ENCODE measurements around the gene MEOX1. TPM values are rescaled to one million over a fixed set of nuclear protein-coding genes. Genes with fewer than 3 reads are reported as not detected.
A peak's percentile ranks its signal among the peaks of the same experiment; 100 is the strongest.
"Not testable (repeated sequence)": the region's sequence is repeated elsewhere in the genome, so short reads cannot be mapped to it uniquely, and the experiment has no call there.

The MEOX1 gene
- total RNA-seq, 1 donor from 2014 or later: not detected

- Histone ChIP-seq H3K9ac (ENCODE audit: low read length) (no peak overlapping the region), H3K27me3 (ENCODE audit: insufficient read depth, low read length) (peaks cover 3% of the 10 kb centered on the region), H4K20me1 (ENCODE audit: insufficient read depth, low read length) (no peaks in the 10 kb centered on the region), H3K9me3 (ENCODE audit: insufficient read depth, low read depth, low read length) (no peaks in the 10 kb centered on the region), H3K27ac (ENCODE audit: low read depth, low read length) (no peak overlapping the region), H3K4me3 (ENCODE audit: insufficient read depth, low read depth, low read length) (no peak overlapping the region), H3K36me3 (ENCODE audit: insufficient read depth, low read length) (no peaks in the 10 kb centered on the region), H3K79me2 (ENCODE audit: insufficient read depth, low read length) (no peaks in the 10 kb centered on the region), H3K4me2 (ENCODE audit: low read length) (no peak overlapping the region), H2AFZ (ENCODE audit: low read depth, low read length) (no peak overlapping the region), H3K4me1 (ENCODE audit: insufficient read depth, low read length) (no peaks in the 10 kb centered on the region)
- Mint-ChIP-seq H3K4me1 (ENCODE audit: low read depth, unreplicated experiment) (peaks cover 11% of the 10 kb centered on the region), H3K27me3 (ENCODE audit: low read depth, unreplicated experiment) (peaks cover 16% of the 10 kb centered on the region), H3K9me3 (ENCODE audit: unreplicated experiment) (peaks cover 2% of the 10 kb centered on the region), H3K27ac (ENCODE audit: unreplicated experiment) (no peak overlapping the region), H3K4me3 (ENCODE audit: unreplicated experiment) (no peak overlapping the region), H3K36me3 (ENCODE audit: low read depth, unreplicated experiment) (peaks cover 6% of the 10 kb centered on the region)
- peak; percentile 38 for DNase-seq (ENCODE audit: low read depth)
- FAIRE-seq: no peak
- TF ChIP-seq EZH2 (IDR thresholded peaks at IDR 0.05; ENCODE audit: insufficient read depth, low read length): no peak
- TF ChIP-seq, protein P1, sequence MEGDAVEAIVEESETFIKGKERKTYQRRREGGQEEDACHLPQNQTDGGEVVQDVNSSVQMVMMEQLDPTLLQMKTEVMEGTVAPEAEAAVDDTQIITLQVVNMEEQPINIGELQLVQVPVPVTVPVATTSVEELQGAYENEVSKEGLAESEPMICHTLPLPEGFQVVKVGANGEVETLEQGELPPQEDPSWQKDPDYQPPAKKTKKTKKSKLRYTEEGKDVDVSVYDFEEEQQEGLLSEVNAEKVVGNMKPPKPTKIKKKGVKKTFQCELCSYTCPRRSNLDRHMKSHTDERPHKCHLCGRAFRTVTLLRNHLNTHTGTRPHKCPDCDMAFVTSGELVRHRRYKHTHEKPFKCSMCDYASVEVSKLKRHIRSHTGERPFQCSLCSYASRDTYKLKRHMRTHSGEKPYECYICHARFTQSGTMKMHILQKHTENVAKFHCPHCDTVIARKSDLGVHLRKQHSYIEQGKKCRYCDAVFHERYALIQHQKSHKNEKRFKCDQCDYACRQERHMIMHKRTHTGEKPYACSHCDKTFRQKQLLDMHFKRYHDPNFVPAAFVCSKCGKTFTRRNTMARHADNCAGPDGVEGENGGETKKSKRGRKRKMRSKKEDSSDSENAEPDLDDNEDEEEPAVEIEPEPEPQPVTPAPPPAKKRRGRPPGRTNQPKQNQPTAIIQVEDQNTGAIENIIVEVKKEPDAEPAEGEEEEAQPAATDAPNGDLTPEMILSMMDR (IDR thresholded peaks at IDR 0.05; ENCODE audit: insufficient read depth, low read depth, low read length): no peak
These were observed 53.4 kb downstream of the MEOX1 start for GRCh38 chr17:43608313-43608712.

- no peak overlapping the region for H3K27ac Mint-ChIP-seq (ENCODE audit: unreplicated experiment)
- H4K20me1 ChIP-seq (ENCODE audit: insufficient read depth, low read length): no peaks in the 10 kb centered on the region
- no peak overlapping the region for H3K27ac ChIP-seq (ENCODE audit: low read depth, low read length)
- H3K4me1 Mint-ChIP-seq (ENCODE audit: low read depth, unreplicated experiment): peaks cover 19% of the 10 kb centered on the region
- no peaks in the 10 kb centered on the region for H3K9me3 ChIP-seq (ENCODE audit: insufficient read depth, low read depth, low read length)
- no peak overlapping the region for H3K4me2 ChIP-seq (ENCODE audit: low read length)
- H3K79me2 ChIP-seq (ENCODE audit: insufficient read depth, low read length): no peaks in the 10 kb centered on the region
- H3K4me3 ChIP-seq (ENCODE audit: insufficient read depth, low read depth, low read length): no peak overlapping the region
- H3K27me3 ChIP-seq (ENCODE audit: insufficient read depth, low read length): peaks cover 3% of the 10 kb centered on the region
- no peak overlapping the region for H3K4me3 Mint-ChIP-seq (ENCODE audit: unreplicated experiment)
- no peak overlapping the region for H2AFZ ChIP-seq (ENCODE audit: low read depth, low read length)
- H3K9ac ChIP-seq (ENCODE audit: low read length): no peak overlapping the region
- FAIRE-seq (no peak), DNase-seq (ENCODE audit: low read depth) (no peak)
- H3K36me3 ChIP-seq (ENCODE audit: insufficient read depth, low read length): no peaks in the 10 kb centered on the region
- H3K4me1 ChIP-seq (ENCODE audit: insufficient read depth, low read length): peaks cover 13% of the 10 kb centered on the region
- H3K36me3 Mint-ChIP-seq (ENCODE audit: low read depth, unreplicated experiment): peaks cover under 1% of the 10 kb centered on the region
- TF ChIP-seq EZH2 (IDR thresholded peaks at IDR 0.05; ENCODE audit: insufficient read depth, low read length): no peak
- TF ChIP-seq, protein P1 (IDR thresholded peaks at IDR 0.05; ENCODE audit: insufficient read depth, low read depth, low read length): no peak
- H3K27me3 Mint-ChIP-seq (ENCODE audit: low read depth, unreplicated experiment): peaks cover 7% of the 10 kb centered on the region
- H3K9me3 Mint-ChIP-seq (ENCODE audit: unreplicated experiment): no peaks in the 10 kb centered on the region
These were observed 57.2 kb downstream of the MEOX1 start for GRCh38 chr17:43604549-43604948.

DNA sequence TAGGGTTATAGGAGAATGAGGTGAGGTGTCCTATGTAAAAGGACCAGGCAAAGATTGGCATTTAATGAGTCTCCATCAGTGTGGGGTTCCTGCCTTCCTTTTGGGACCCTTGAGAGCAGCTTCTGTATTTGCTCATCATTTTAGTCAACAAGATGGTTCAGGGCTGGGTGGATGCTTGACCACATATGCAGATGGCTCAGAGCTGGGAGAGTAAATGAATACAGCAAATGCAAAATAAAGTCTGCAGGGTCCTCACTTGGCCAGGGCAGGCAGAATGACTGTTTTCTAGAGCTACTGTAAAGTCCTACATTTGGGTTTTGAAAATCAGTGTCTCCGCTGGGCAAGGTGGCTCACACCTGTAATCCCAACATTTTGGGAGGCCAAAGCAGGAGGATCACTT, 58.4 kb downstream of the MEOX1 start:
- Mint-ChIP-seq H3K4me1 (ENCODE audit: low read depth, unreplicated experiment) (peaks cover 22% of the 10 kb centered on the region), H3K36me3 (ENCODE audit: low read depth, unreplicated experiment) (no peaks in the 10 kb centered on the region), H3K4me3 (ENCODE audit: unreplicated experiment) (no peak overlapping the region), H3K9me3 (ENCODE audit: unreplicated experiment) (no peaks in the 10 kb centered on the region), H3K27ac (ENCODE audit: unreplicated experiment) (no peak overlapping the region), H3K27me3 (ENCODE audit: low read depth, unreplicated experiment) (peaks cover 7% of the 10 kb centered on the region)
- H3K79me2 ChIP-seq (ENCODE audit: insufficient read depth, low read length): no peaks in the 10 kb centered on the region
- FAIRE-seq (no peak), DNase-seq (ENCODE audit: low read depth) (no peak)
- no peaks in the 10 kb centered on the region for H4K20me1 ChIP-seq (ENCODE audit: insufficient read depth, low read length)
- H3K9me3 ChIP-seq (ENCODE audit: insufficient read depth, low read depth, low read length): no peaks in the 10 kb centered on the region
- H3K4me3 ChIP-seq (ENCODE audit: insufficient read depth, low read depth, low read length): no peak overlapping the region
- no peaks in the 10 kb centered on the region for H3K36me3 ChIP-seq (ENCODE audit: insufficient read depth, low read length)
- peaks cover 3% of the 10 kb centered on the region for H3K27me3 ChIP-seq (ENCODE audit: insufficient read depth, low read length)
- H3K9ac ChIP-seq (ENCODE audit: low read length): no peak overlapping the region
- no peak overlapping the region for H3K4me2 ChIP-seq (ENCODE audit: low read length)
- no peak for TF ChIP-seq EZH2 (IDR thresholded peaks at IDR 0.05; ENCODE audit: insufficient read depth, low read length)
- TF ChIP-seq, protein P1 (IDR thresholded peaks at IDR 0.05; ENCODE audit: insufficient read depth, low read depth, low read length): no peak
- H3K4me1 ChIP-seq (ENCODE audit: insufficient read depth, low read length): peaks cover 15% of the 10 kb centered on the region
- no peak overlapping the region for H2AFZ ChIP-seq (ENCODE audit: low read depth, low read length)
- no peak overlapping the region for H3K27ac ChIP-seq (ENCODE audit: low read depth, low read length)

GRCh38 chr17:43602556-43602955, 59.2 kb downstream of the MEOX1 start:
- not testable (repeated sequence) for DNase-seq (ENCODE audit: low read depth); H3K4me2 ChIP-seq (ENCODE audit: low read length); H3K4me3 ChIP-seq (ENCODE audit: insufficient read depth, low read depth, low read length); FAIRE-seq; H3K27me3 Mint-ChIP-seq (ENCODE audit: low read depth, unreplicated experiment); H3K27me3 ChIP-seq (ENCODE audit: insufficient read depth, low read length); H3K27ac Mint-ChIP-seq (ENCODE audit: unreplicated experiment); H3K27ac ChIP-seq (ENCODE audit: low read depth, low read length); H4K20me1 ChIP-seq (ENCODE audit: insufficient read depth, low read length); H3K9me3 Mint-ChIP-seq (ENCODE audit: unreplicated experiment); H3K9ac ChIP-seq (ENCODE audit: low read length); H3K9me3 ChIP-seq (ENCODE audit: insufficient read depth, low read depth, low read length); H2AFZ ChIP-seq (ENCODE audit: low read depth, low read length); H3K36me3 Mint-ChIP-seq (ENCODE audit: low read depth, unreplicated experiment); H3K79me2 ChIP-seq (ENCODE audit: insufficient read depth, low read length); H3K36me3 ChIP-seq (ENCODE audit: insufficient read depth, low read length); H3K4me3 Mint-ChIP-seq (ENCODE audit: unreplicated experiment)
- peaks cover 22% of the 10 kb centered on the region for H3K4me1 Mint-ChIP-seq (ENCODE audit: low read depth, unreplicated experiment)
- H3K4me1 ChIP-seq (ENCODE audit: insufficient read depth, low read length): peaks cover 15% of the 10 kb centered on the region
